ENCODE results near the gene GCLC.

DNA sequence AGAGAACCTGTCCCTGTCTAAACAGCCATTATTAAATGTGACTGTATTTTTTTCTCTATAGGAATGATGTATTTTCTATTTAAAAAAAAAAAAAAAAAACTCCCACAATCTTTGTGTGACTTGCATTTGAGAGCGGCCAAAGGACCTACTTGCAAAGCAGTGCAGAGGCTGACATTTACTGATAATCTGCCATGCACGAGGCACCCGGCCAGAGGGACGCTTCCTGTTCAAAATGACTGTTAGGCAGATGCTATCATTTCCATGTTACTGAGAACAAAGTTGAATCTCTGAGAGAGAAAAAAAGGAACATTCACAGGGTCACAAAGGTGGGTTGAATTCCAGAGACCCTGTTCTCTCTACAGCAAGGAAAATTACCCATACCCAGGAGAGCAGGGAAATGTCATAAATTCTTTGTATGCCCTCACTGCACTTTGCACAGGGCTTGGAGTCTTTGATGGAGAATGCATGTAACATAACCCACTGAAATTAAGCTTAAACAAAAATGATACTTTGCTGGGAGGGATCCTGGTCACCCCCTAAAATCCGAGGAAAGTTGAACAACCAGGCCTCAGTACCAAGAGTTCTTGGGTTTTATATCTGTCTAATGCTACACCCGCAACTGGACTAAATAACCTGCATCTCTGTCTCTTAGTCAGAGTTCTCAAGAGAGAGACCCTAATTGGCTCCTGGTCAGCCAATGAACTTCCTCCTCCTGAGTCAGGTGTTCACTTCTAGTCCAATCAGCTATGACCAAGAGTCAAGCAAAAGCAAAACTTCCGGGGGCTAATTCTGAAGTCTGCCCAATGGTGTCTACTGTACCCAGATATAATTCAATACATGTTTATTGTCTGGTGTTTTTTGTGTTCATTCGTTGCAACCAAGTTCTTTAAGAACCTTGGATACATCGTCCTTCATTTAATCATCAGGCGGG is 61.2 kb downstream of the GCLC start:
- no peak for TF ChIP-seq EZH2 (IDR thresholded peaks at IDR 0.05)
- no peak for TF ChIP-seq POLR2AphosphoS5 (IDR thresholded peaks at IDR 0.05; ENCODE audit: borderline replicate concordance, low read depth, low read length)

Measured in SK-N-MC (cell line).